Retinal pigment epithelial cell (primary cell): Measurements from ENCODE around the gene CD83.

Source experiments
- DNase-seq: peaks from one replicate; pipeline ENCODE4 v3.0.0-alpha.2; 2010; ENCODE audit warnings: low read depth
- H3K4me3 ChIP-seq: 2 replicates; pipeline ENCODE4 v1.5.1; 2011; ENCODE audit warnings: mild to moderate bottlenecking, low read length, control low read depth, moderate library complexity
- TF ChIP-seq, protein P1 (sequence below): conservative IDR thresholded peaks from 2 replicates; pipeline ENCODE4 v1.5.1; 2011; ENCODE audit warnings: low read depth, low read length, control low read depth, inconsistent platforms

CD83 gene

DNA sequence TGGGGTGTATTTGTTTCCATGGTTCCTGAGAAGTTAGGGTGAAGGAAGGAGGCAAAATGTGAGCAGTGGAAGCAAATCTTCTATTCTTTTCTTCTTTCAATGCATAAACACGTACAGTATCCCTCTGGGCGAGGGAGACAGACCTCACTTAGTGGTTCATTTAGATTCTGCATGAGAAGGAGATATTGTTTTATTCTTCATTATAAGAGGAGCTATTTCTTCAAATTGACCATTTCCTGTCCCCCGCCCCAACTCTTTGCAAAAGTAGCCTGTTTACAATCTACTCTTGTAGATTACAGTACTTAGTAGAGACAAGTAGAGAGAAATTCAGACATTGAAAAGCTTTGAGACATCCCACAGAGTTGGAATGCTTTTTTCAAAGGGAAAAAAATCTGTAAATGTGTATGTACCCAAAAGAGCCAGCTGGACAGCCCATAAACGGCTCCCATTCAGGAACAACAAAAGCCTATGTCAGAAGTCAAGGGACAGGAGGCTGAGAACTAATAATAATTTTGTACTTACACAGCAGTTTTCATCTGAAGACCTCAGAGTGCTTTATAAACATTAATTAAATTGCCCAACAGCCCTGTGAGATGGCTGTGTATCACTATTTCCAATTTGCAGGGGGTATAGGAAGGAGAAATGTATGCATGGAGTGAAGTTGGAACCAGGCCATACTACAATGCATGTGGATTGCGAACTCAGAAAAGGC lies 23.9 kb downstream of the CD83 start:
- no peak for DNase-seq
- TF ChIP-seq, protein P1, sequence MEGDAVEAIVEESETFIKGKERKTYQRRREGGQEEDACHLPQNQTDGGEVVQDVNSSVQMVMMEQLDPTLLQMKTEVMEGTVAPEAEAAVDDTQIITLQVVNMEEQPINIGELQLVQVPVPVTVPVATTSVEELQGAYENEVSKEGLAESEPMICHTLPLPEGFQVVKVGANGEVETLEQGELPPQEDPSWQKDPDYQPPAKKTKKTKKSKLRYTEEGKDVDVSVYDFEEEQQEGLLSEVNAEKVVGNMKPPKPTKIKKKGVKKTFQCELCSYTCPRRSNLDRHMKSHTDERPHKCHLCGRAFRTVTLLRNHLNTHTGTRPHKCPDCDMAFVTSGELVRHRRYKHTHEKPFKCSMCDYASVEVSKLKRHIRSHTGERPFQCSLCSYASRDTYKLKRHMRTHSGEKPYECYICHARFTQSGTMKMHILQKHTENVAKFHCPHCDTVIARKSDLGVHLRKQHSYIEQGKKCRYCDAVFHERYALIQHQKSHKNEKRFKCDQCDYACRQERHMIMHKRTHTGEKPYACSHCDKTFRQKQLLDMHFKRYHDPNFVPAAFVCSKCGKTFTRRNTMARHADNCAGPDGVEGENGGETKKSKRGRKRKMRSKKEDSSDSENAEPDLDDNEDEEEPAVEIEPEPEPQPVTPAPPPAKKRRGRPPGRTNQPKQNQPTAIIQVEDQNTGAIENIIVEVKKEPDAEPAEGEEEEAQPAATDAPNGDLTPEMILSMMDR: no peak
- no peak overlapping the region for H3K4me3 ChIP-seq

DNA sequence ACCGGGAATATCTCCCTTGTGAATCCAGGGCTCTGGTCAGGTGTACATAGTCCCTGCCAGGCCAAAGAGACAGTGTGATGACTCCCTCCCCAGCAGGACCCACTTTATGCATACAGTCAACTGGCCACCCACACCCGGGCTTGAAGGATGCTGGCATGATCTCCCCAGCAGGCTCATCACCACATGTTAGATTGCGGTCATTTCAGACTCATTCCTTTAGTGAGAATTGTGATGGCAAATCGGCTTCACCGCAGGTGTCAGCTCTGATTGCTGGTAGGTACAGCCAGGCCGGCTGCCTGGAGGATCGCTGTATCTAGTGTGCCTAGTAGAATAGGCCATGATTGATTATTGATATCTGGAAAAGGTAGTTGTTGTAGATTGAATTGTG lies 24.5 kb downstream of the CD83 start:
- H3K4me3 ChIP-seq: no peak overlapping the region
- TF ChIP-seq, protein P1: no peak
- DNase-seq: no peak

DNA sequence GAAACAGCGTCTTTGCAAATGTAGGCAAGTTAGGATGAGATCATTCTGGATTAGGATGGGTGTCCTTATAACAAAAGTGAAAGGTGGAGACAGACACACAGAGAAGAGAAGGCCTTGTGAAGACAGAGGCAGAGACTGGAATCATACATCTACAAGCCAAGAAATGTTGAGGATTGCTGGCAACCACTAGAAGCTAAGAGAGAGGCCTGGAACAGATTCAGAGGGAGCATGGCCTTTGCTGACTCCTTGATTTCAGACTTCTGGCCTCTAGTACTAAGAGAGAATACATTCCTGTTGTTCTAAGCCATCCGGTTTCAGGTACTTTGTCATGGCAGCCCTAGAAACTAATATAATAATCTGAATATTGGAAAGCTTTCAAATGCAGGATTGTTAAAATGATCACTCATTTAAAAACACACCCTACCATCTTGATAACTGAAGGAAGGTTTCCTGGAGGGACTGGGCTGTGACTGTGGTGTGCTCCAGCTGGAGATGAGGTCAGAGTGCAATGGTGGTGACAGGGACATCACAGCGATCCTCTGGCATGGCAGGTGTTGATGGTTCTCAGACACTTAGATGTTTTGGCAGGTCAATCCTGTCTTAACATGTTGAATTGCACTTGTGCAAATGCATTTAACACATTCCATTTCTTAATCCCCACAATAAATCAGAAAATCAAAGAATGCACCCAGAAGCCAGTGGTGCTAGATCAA lies 25.1 kb downstream of the CD83 start:
- no peak for DNase-seq
- TF ChIP-seq, protein P1: no peak
- H3K4me3 ChIP-seq: no peak overlapping the region

DNA sequence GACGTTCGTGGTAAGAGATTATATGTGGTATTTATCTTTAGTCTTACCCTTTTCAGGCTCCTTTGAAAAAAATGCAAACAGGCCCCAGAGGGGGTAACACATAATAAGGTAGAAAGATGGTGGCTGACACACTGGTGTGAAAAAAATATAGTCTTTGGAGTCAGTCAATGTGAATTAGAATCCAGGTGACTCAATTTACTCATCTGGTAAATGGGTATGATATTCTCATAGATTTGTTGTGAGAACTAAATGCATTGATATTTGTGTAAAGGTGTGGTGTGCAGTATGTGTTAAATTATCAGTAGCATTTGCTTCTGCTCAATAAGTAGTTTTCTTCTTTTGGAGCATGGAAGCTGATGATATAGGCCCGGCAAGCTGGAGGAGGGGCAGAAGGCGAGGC lies 25.7 kb downstream of the CD83 start:
- TF ChIP-seq, protein P1: no peak
- DNase-seq: no peak
- no peak overlapping the region for H3K4me3 ChIP-seq

DNA sequence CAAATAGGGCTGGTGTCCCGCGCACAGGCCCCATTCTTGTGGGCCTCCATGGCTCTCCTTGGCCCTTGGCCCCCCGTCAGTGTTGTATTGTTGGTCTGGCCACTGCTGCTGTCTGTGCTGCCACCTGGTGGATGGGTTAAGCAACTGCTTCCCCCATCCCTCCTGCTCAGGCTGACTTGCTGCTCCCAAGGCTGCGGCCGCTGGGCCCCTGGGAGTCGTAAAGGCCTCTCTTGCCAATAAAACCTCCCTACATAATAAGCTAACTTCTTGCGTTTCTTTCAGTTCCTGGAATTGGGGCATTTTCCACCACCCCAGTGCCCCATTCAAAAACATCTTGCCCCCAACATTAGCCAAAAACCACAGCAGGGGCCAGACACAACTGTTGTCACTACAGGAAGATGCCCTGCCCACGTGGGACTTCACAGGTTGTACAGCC lies 27.1 kb downstream of the CD83 start:
- no peak for DNase-seq
- TF ChIP-seq, protein P1: peak; percentile 95
- no peak overlapping the region for H3K4me3 ChIP-seq

DNA sequence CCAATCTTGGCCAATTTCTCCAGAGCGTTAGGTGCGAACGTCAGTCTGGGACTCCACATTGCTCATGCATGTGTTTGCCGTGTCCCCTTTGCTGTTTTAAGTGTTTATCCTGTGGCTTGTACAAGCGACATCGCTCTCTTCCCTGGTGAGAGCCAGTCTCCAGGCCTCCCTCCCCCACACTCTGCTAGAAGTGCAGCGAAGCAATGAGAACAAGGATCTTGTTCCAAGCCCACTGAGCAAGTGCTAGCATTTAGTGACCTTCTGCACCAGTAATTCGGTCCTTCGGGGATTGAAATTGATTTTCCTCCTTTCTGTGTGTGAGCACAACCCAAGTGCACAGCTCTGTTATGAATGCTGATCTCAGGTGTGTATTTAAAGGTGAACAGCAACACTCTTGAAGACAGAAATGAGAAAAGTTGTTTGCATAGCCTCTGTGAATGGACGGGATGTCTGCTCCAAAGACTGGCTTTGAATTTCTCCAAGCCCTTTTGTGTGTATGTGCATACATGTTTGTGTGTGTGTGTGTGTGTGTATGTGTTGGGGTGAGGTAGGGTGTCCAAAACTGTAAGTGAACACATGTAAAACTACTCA lies 29.0 kb downstream of the CD83 start:
- TF ChIP-seq, protein P1: no peak
- no peak for DNase-seq

More for the DNA sequence above, 29.0 kb downstream of the CD83 start:
- H3K4me3 ChIP-seq: no peak overlapping the region
